HG03045 (cell line): ENCODE data around the gene NEURL1.
"Not testable (repeated sequence)": the region's sequence is repeated elsewhere in the genome, so short reads cannot be mapped to it uniquely, and the experiment has no call there.

Experiments used
- ATAC-seq: cut with Tn5 transposase; IDR thresholded peaks from one replicate; pipeline ENCODE4 v1.9.1; 2021; ENCODE audit warnings: mild to moderate bottlenecking, moderate library complexity; ENCODE audit not compliant: unreplicated experiment

NEURL1 gene

GRCh38 chr10:103463499-103463898 lies 30.0 kb upstream of the NEURL1 start:
- ATAC-seq, result no peak

GRCh38 chr10:103465411-103466179 lies 27.9 kb upstream of the NEURL1 start:
- ATAC-seq, result no peak

- ATAC-seq, result no peak
Measured at GRCh38 chr10:103466734-103467133, 26.8 kb upstream of the NEURL1 start.

GRCh38 chr10:103467406-103467805 lies 26.1 kb upstream of the NEURL1 start:
- no peak for ATAC-seq

GRCh38 chr10:103469201-103469600 lies 24.3 kb upstream of the NEURL1 start:
- ATAC-seq, result no peak

- ATAC-seq, result peak; percentile 75
Measured at GRCh38 chr10:103470761-103471653, 22.5 kb upstream of the NEURL1 start.

GRCh38 chr10:103472005-103472404 lies 21.5 kb upstream of the NEURL1 start:
- ATAC-seq, result peak; percentile 31

GRCh38 chr10:103473261-103473671 lies 20.2 kb upstream of the NEURL1 start:
- no peak for ATAC-seq

GRCh38 chr10:103474077-103474476 lies 19.4 kb upstream of the NEURL1 start:
- ATAC-seq, result no peak

GRCh38 chr10:103475437-103475836 lies 18.1 kb upstream of the NEURL1 start:
- no peak for ATAC-seq

- no peak for ATAC-seq
Measured at GRCh38 chr10:103476046-103476768, 17.3 kb upstream of the NEURL1 start.

- ATAC-seq, result no peak
Measured at GRCh38 chr10:103478671-103479070, 14.8 kb upstream of the NEURL1 start.

GRCh38 chr10:103479135-103479534 lies 14.4 kb upstream of the NEURL1 start, which contains the start of gene CALHM3:
TSS of gene CALHM3 (minus strand) at chr10:103479240. CDS start at chr10:103479032, 208 bp downstream.
- no peak for ATAC-seq

- no peak for ATAC-seq
Measured at GRCh38 chr10:103480521-103480920, 13.0 kb upstream of the NEURL1 start.

- no peak for ATAC-seq
Measured at GRCh38 chr10:103481974-103482531, 11.5 kb upstream of the NEURL1 start.

- not testable (repeated sequence) for ATAC-seq
Measured at GRCh38 chr10:103486635-103487409, 6.7 kb upstream of the NEURL1 start.

GRCh38 chr10:103487410-103487708 lies 6.1 kb upstream of the NEURL1 start:
- no peak for ATAC-seq

- no peak for ATAC-seq
Measured at GRCh38 chr10:103490986-103491314, 2.6 kb upstream of the NEURL1 start.

- ATAC-seq, result no peak
Measured at GRCh38 chr10:103491729-103492364, 1.7 kb upstream of the NEURL1 start.
